ENCODE results near the gene DSC3. TPM values are rescaled to one million over a fixed set of nuclear protein-coding genes. Genes with fewer than 3 reads are reported as not detected.

DSC3 gene
- polyA plus RNA-seq, 2 of the 4 experiments (the other 2 are of a cell fraction) = 0.76 to 2.2 TPM

- no peak overlapping the region for H3K27ac ChIP-seq
- TF ChIP-seq NR3C1 (IDR thresholded peaks at IDR 0.05) (no peak), CBX2 (IDR thresholded peaks at IDR 0.05; ENCODE audit: borderline replicate concordance, low read depth) (no peak), GATA3 (IDR thresholded peaks at IDR 0.05; ENCODE audit: borderline replicate concordance) (no peak), HES2 (IDR thresholded peaks at IDR 0.05) (no peak), POLR2A (IDR thresholded peaks at IDR 0.05; ENCODE audit: low read length) (no peak), EP300 (IDR thresholded peaks at IDR 0.05) (no peak), KDM1A (IDR thresholded peaks at IDR 0.05; ENCODE audit: low read depth) (no peak), RFX5 (IDR thresholded peaks at IDR 0.05) (no peak), CEBPB (IDR thresholded peaks at IDR 0.05) (no peak), HEYL (CRISPR knock-in tag; IDR thresholded peaks at IDR 0.05) (no peak), HDAC2 (IDR thresholded peaks at IDR 0.05) (no peak), HOXB13 (CRISPR knock-in tag; IDR thresholded peaks at IDR 0.05; ENCODE audit: low read depth) (no peak), RARB (CRISPR knock-in tag; IDR thresholded peaks at IDR 0.05) (no peak), PBX3 (IDR thresholded peaks at IDR 0.05) (no peak), HOXA7 (CRISPR knock-in tag; IDR thresholded peaks at IDR 0.05) (no peak), FOSB (CRISPR knock-in tag; IDR thresholded peaks at IDR 0.05) (no peak), HMGXB4 (CRISPR knock-in tag; IDR thresholded peaks at IDR 0.05; ENCODE audit: borderline replicate concordance) (no peak), RNF2 (IDR thresholded peaks at IDR 0.05; ENCODE audit: borderline replicate concordance, low read depth) (no peak), KDM5A (IDR thresholded peaks at IDR 0.05) (no peak)
- TF ChIP-seq, protein P1, sequence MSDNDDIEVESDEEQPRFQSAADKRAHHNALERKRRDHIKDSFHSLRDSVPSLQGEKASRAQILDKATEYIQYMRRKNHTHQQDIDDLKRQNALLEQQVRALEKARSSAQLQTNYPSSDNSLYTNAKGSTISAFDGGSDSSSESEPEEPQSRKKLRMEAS (IDR thresholded peaks at IDR 0.05) = no peak
- ChIA-PET CTCF (interaction anchor here (0.6 kb wide), 1 partner anchor 17 kb away, joined by 3 read pairs; no protein-coding TSS in a partner anchor), POLR2A (no interaction called here)
- no peaks in the 10 kb centered on the region for H3K9me3 ChIP-seq
- no peak overlapping the region for H3K4me2 ChIP-seq
- H3K4me1 ChIP-seq = no peaks in the 10 kb centered on the region
- FAIRE-seq (no peak), DNase-seq (ENCODE audit: low read depth in 1 of 2, low spot score in 1 of 2) (no peak), ATAC-seq (no peak)
- 91% methylated on average over 3 of the region's 3 CpGs for WGBS (ENCODE audit: missing lambda C conversion rate)
- no peak overlapping the region for H3K4me3 ChIP-seq
Observed at GRCh38 chr18:31079973-31080372, 37.4 kb upstream of the DSC3 start.

DNA sequence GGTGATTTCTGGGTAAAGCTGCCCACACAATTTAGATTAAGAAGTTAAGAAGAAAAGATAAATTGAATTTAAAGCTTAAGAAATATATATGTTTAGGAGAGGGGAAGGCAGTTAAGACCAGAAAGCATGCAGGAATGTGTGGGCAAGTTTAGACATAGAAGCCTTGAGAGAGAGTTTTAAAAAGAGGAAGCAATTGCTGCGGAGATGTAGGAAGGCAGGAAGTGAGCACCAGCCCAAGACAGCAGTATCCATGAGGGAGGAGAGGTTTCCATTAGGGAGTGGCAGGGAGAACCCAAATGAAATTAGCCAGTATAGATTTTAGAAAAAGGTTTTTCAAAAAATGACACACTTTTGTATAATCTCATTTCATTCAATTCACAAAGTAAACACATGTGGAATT is 35.3 kb upstream of the DSC3 start:
- H3K4me2 ChIP-seq = no peak overlapping the region
- CTCF ChIA-PET = no interaction called here

More for the DNA sequence above, 35.3 kb upstream of the DSC3 start:
- FAIRE-seq (no peak), ATAC-seq (no peak), DNase-seq (ENCODE audit: low read depth in 1 of 2, low spot score in 1 of 2) (no peak)
- TF ChIP-seq SREBF2 (IDR thresholded peaks at IDR 0.05) = no peak
- no peak for TF ChIP-seq JUN (IDR thresholded peaks at IDR 0.05)
- TF ChIP-seq FOSL2 (IDR thresholded peaks at IDR 0.05) = no peak
- no peak for TF ChIP-seq FOSL2 (CRISPR knock-in tag; IDR thresholded peaks at IDR 0.05)
- no peak for TF ChIP-seq CBX2 (IDR thresholded peaks at IDR 0.05; ENCODE audit: borderline replicate concordance, low read depth)
- TF ChIP-seq, protein P2, sequence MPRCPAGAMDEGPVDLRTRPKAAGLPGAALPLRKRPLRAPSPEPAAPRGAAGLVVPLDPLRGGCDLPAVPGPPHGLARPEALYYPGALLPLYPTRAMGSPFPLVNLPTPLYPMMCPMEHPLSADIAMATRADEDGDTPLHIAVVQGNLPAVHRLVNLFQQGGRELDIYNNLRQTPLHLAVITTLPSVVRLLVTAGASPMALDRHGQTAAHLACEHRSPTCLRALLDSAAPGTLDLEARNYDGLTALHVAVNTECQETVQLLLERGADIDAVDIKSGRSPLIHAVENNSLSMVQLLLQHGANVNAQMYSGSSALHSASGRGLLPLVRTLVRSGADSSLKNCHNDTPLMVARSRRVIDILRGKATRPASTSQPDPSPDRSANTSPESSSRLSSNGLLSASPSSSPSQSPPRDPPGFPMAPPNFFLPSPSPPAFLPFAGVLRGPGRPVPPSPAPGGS (IDR thresholded peaks at IDR 0.05) = no peak
- TF ChIP-seq NFE2L2 (conservative IDR thresholded peaks at IDR 0.05; ENCODE audit: low read length) = no peak
- TF ChIP-seq POLR2AphosphoS2 (conservative IDR thresholded peaks at IDR 0.05; ENCODE audit: low read length) = no peak
- no peak for TF ChIP-seq GATA3 (IDR thresholded peaks at IDR 0.05; ENCODE audit: borderline replicate concordance)
- TF ChIP-seq EP300 (IDR thresholded peaks at IDR 0.05) = no peak
- no peak for TF ChIP-seq TP53 (CRISPR knock-in tag; IDR thresholded peaks at IDR 0.05)
- TF ChIP-seq, protein P3, sequence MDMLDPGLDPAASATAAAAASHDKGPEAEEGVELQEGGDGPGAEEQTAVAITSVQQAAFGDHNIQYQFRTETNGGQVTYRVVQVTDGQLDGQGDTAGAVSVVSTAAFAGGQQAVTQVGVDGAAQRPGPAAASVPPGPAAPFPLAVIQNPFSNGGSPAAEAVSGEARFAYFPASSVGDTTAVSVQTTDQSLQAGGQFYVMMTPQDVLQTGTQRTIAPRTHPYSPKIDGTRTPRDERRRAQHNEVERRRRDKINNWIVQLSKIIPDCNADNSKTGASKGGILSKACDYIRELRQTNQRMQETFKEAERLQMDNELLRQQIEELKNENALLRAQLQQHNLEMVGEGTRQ (IDR thresholded peaks at IDR 0.05) = no peak
- no peak for TF ChIP-seq HOXA7 (CRISPR knock-in tag; IDR thresholded peaks at IDR 0.05)
- no peak for TF ChIP-seq SMC3 (IDR thresholded peaks at IDR 0.05)
- no peak for TF ChIP-seq ZFP36 (IDR thresholded peaks at IDR 0.05; ENCODE audit: borderline replicate concordance, partially characterized antibody)
- no peak for TF ChIP-seq RFX5 (IDR thresholded peaks at IDR 0.05)
- H3K9me3 ChIP-seq = no peaks in the 10 kb centered on the region
- H3K4me1 ChIP-seq = no peaks in the 10 kb centered on the region
- WGBS (ENCODE audit: missing lambda C conversion rate) = 91% methylated on average over 1 of the region's 1 CpG
- no peak overlapping the region for H3K27ac ChIP-seq
- no peak overlapping the region for H3K4me3 ChIP-seq
- POLR2A ChIA-PET = no interaction called here
